HepG2 (cell line): ENCODE data around the gene RHEBL1. TPM values are rescaled to one million over a fixed set of nuclear protein-coding genes. Genes with fewer than 3 reads are reported as not detected.

Experiments used
- ATRX ChIP-seq: sonication (generic); formaldehyde crosslinking; IDR thresholded peaks from 2 replicates; pipeline ENCODE4 v1.4.0; 2020; ENCODE audit warnings: missing genetic modification reagents, borderline replicate concordance
- DDIT3 ChIP-seq: sonication (generic); formaldehyde crosslinking; IDR thresholded peaks from 2 replicates; pipeline ENCODE4 v1.4.0; 2020; ENCODE audit warnings: mild to moderate bottlenecking, missing genetic modification reagents
- EEA1 ChIP-seq: sonication (generic); formaldehyde crosslinking; IDR thresholded peaks from 2 replicates; pipeline ENCODE4 v1.5.1; 2020; ENCODE audit warnings: mild to moderate bottlenecking, missing genetic modification reagents, borderline replicate concordance
- FLYWCH1 ChIP-seq: sonication (generic); formaldehyde crosslinking; IDR thresholded peaks from 2 replicates; pipeline ENCODE4 v1.8.1; 2023; ENCODE audit warnings: mild to moderate bottlenecking, missing genetic modification reagents
- HHEX ChIP-seq: IDR thresholded peaks from 2 replicates; pipeline ENCODE4 v1.6.1; 2016; ENCODE audit warnings: control low read depth
- LBX2 ChIP-seq: sonication (generic); formaldehyde crosslinking; IDR thresholded peaks from 2 replicates; pipeline ENCODE4 v1.5.0; 2020; ENCODE audit warnings: missing genetic modification reagents, mild to moderate bottlenecking, borderline replicate concordance
- MTA3 ChIP-seq: sonication (generic); formaldehyde crosslinking; IDR thresholded peaks from 2 replicates; pipeline ENCODE4 v1.4.0; 2020; ENCODE audit warnings: missing genetic modification reagents
- NCOR1 ChIP-seq: fragments of 200-600 bp; sonication (generic); IDR thresholded peaks from 2 replicates; pipeline ENCODE4 v1.7.0; 2017; ENCODE audit warnings: antibody characterized with exemption, low read length, borderline replicate concordance
- PATZ1 ChIP-seq: sonication (generic); formaldehyde crosslinking; IDR thresholded peaks from 2 replicates; pipeline ENCODE4 v1.4.0; 2020; ENCODE audit warnings: missing genetic modification reagents
- PAX8 ChIP-seq: sonication (generic); formaldehyde crosslinking; IDR thresholded peaks from 2 replicates; pipeline ENCODE4 v1.8.0; 2022; ENCODE audit warnings: mild to moderate bottlenecking, missing genetic modification reagents, borderline replicate concordance
- POLR2AphosphoS2 ChIP-seq: IDR thresholded peaks from 2 replicates; pipeline ENCODE4 v1.6.1; 2011; ENCODE audit warnings: low read depth, low read length, improper control_type of control experiment
- RFXANK ChIP-seq: IDR thresholded peaks from 2 replicates; pipeline ENCODE4 v1.6.1; 2016
- RORA ChIP-seq: sonication (generic); formaldehyde crosslinking; IDR thresholded peaks from 2 replicates; pipeline ENCODE4 v1.5.0; 2020; ENCODE audit warnings: mild to moderate bottlenecking, missing genetic modification reagents, moderate library complexity
- SAFB2 ChIP-seq: sonication (generic); formaldehyde crosslinking; IDR thresholded peaks from 2 replicates; pipeline ENCODE4 v1.5.1; 2020; ENCODE audit warnings: missing genetic modification reagents, low read depth, mild to moderate bottlenecking, borderline replicate concordance
- TGIF2 ChIP-seq: IDR thresholded peaks from 2 replicates; pipeline ENCODE4 v1.6.1; 2016; ENCODE audit warnings: control low read depth, missing compliant biosample characterization
- TOE1 ChIP-seq: sonication (generic); formaldehyde crosslinking; IDR thresholded peaks from 2 replicates; pipeline ENCODE4 v1.4.0; 2020; ENCODE audit warnings: mild to moderate bottlenecking, missing genetic modification reagents
- ZNF280D ChIP-seq: sonication (generic); formaldehyde crosslinking; IDR thresholded peaks from 2 replicates; pipeline ENCODE4 v1.5.1; 2020; ENCODE audit warnings: mild to moderate bottlenecking, missing genetic modification reagents
- ZNF362 ChIP-seq: sonication (generic); formaldehyde crosslinking; IDR thresholded peaks from 2 replicates; pipeline ENCODE4 v1.4.0; 2020; ENCODE audit warnings: missing genetic modification reagents, mild to moderate bottlenecking, borderline replicate concordance
- ZNF619 ChIP-seq: sonication (generic); formaldehyde crosslinking; IDR thresholded peaks from 2 replicates; pipeline ENCODE4 v1.4.0; 2020; ENCODE audit warnings: mild to moderate bottlenecking, missing genetic modification reagents
- ZNF670 ChIP-seq: sonication (generic); formaldehyde crosslinking; IDR thresholded peaks from 2 replicates; pipeline ENCODE4 v1.8.0; 2022; ENCODE audit warnings: mild to moderate bottlenecking, missing genetic modification reagents, borderline replicate concordance
- ZNF792 ChIP-seq: IDR thresholded peaks from 2 replicates; pipeline ENCODE4 v1.6.1; 2016
- ZSCAN22 ChIP-seq: sonication (generic); formaldehyde crosslinking; IDR thresholded peaks from 2 replicates; pipeline ENCODE4 v1.4.0; 2020; ENCODE audit warnings: mild to moderate bottlenecking, missing genetic modification reagents
- polyA plus RNA-seq, 8 experiments: library from polyadenylated mRNA; depleted of rRNA in 3 of 8; stranded (reverse) in 7 of 8; unstranded in 1 of 8; fragments of >200 nt; fragmentation: Illumina TruSeq in 4 of 8; extraction: Trizol in 4 of 8; gene quantifications; 2 replicates each; pipeline versions ENCODE4 v1.2.1 to v1.2.3, GENCODE V29; 2011 to 2016; ENCODE audit warnings: low read depth in 4 of 8, missing spikeins in 1 of 8, mixed read lengths in 1 of 8; ENCODE audit not compliant: insufficient read depth in 1 of 8
- total RNA-seq, 5 experiments: library from RNA; depleted of rRNA; stranded (reverse); fragments of >200 nt; fragmentation: Illumina TruSeq; extraction: Trizol; gene quantifications; 2 replicates each; pipeline ENCODE4 v1.2.3, GENCODE V29; 2016; ENCODE audit warnings: low read depth in 1 of 5

Gene RHEBL1
- total and polyA plus RNA-seq, 2 of the 13 experiments (the other 11 are each of a cell fraction or from before 2014, with no cell fraction given), result 1.4 to 2.5 TPM

- no peak for TF ChIP-seq TGIF2 (CRISPR knock-in tag)
- TF ChIP-seq RORA (CRISPR knock-in tag), result no peak
- no peak for TF ChIP-seq MTA3
- TF ChIP-seq FLYWCH1, result no peak
- no peak for TF ChIP-seq RFXANK
- TF ChIP-seq ZNF280D, result no peak
- TF ChIP-seq POLR2AphosphoS2, result no peak
- no peak for TF ChIP-seq HHEX (CRISPR knock-in tag)
- no peak for TF ChIP-seq PAX8
- TF ChIP-seq SAFB2, result no peak
- no peak for TF ChIP-seq ZNF670 (CRISPR knock-in tag)
- TF ChIP-seq LBX2 (CRISPR knock-in tag), result no peak
- TF ChIP-seq ZNF792 (CRISPR knock-in tag), result no peak
- TF ChIP-seq ZNF362 (CRISPR knock-in tag), result 0 out of 2 replicates have a peak, but pooled peaks have one; percentile 7
- TF ChIP-seq TOE1 (CRISPR knock-in tag), result no peak
- TF ChIP-seq ZSCAN22 (CRISPR knock-in tag), result no peak
- TF ChIP-seq NCOR1, result no peak
- TF ChIP-seq ATRX, result no peak
- TF ChIP-seq PATZ1 (CRISPR knock-in tag), result peak; percentile 65; the same call in 1 of the 2 replicates
- no peak for TF ChIP-seq DDIT3
- TF ChIP-seq EEA1 (CRISPR knock-in tag), result no peak
- no peak for TF ChIP-seq ZNF619 (CRISPR knock-in tag)
Observed at GRCh38 chr12:49110464-49111155, 40.8 kb upstream of the RHEBL1 start, which contains the start of gene LMBR1L (continued).
